ENCODE measurements around the gene DCLK1. TPM values are rescaled to one million over a fixed set of nuclear protein-coding genes. Genes with fewer than 3 reads are reported as not detected.

The DCLK1 gene
- total RNA-seq, 1 experiment from 2014 or later: not detected

DNA sequence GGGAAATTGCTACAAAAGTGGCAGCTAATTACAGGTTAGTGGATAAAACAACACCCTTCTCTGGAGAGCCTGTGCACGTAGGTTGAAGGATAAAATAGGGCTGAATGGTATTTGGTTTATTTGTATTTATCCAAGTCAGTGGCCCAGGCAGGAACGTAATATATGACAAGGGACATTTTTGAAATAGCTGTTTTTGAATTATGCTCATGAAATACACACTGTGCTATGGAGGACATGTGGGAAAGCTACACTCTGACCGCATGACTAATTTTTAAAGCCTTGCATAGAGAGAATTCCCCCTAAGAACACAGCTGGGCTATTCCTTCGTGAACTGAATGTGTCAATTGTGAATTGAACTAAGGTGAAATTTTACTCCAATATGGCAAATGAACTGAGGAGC is 362.6 kb downstream of the DCLK1 start:
- H3K9me3 Mint-ChIP-seq (ENCODE audit: unreplicated experiment): peaks cover 12% of the 10 kb centered on the region
- intact Hi-C loops (cut with micrococcal nuclease; ENCODE audit: unreplicated experiment): no loop called here
- ChIA-PET CTCF (interaction anchor here (1.4 kb wide), 1 partner anchor 20 kb away, joined by 3 read pairs; no protein-coding TSS in a partner anchor), POLR2A (no interaction called here)
- H3K27me3 Mint-ChIP-seq (ENCODE audit: insufficient read depth, unreplicated experiment): no peaks in the 10 kb centered on the region
- no TSS peak for BruUV-seq (replicated peaks)
- Histone ChIP-seq H3K9me3 (no peaks in the 10 kb centered on the region), H3K27me3 (replicated peaks; ENCODE audit: control insufficient read depth, insufficient read depth, low read length) (no peaks in the 10 kb centered on the region), H3K4me3 (ENCODE audit: low read depth, low read length) (no peak overlapping the region), H3K36me3 (ENCODE audit: control insufficient read depth, insufficient read depth, low read length) (no peaks in the 10 kb centered on the region), H3K4me1 (0 out of 2 replicates have a peak, but pooled peaks cover 5% of the 10 kb centered on the region)
- no peak overlapping the region for H3K27ac Mint-ChIP-seq (ENCODE audit: unreplicated experiment)
- no peak overlapping the region for H3K4me3 Mint-ChIP-seq (ENCODE audit: unreplicated experiment)
- H3K4me1 Mint-ChIP-seq (ENCODE audit: low read depth, unreplicated experiment): no peaks in the 10 kb centered on the region
- H3K36me3 Mint-ChIP-seq (ENCODE audit: insufficient read depth, unreplicated experiment): no peaks in the 10 kb centered on the region
- DNase-seq: no peak
- TF ChIP-seq CTCF (IDR thresholded peaks at IDR 0.05; ENCODE audit: insufficient read depth in 1 of 2, low read depth in 1 of 2, low read length in 1 of 2, severe bottlenecking in 1 of 2, unreplicated experiment in 1 of 2): no peak

GRCh38 chr13:35768073-35768472 is 363.1 kb downstream of the DCLK1 start:
- no peaks in the 10 kb centered on the region for H3K9me3 ChIP-seq
- no peaks in the 10 kb centered on the region for H3K27me3 ChIP-seq (replicated peaks; ENCODE audit: control insufficient read depth, insufficient read depth, low read length)
- TF ChIP-seq CTCF (IDR thresholded peaks at IDR 0.05; ENCODE audit: insufficient read depth in 1 of 2, low read depth in 1 of 2, low read length in 1 of 2, severe bottlenecking in 1 of 2, unreplicated experiment in 1 of 2): no peak
- no peaks in the 10 kb centered on the region for H3K36me3 Mint-ChIP-seq (ENCODE audit: insufficient read depth, unreplicated experiment)
- no peak for DNase-seq
- H3K4me1 Mint-ChIP-seq (ENCODE audit: low read depth, unreplicated experiment): no peaks in the 10 kb centered on the region
- CTCF ChIA-PET: interaction anchor here (1.4 kb wide), 1 partner anchor 21 kb away, joined by 3 read pairs; no protein-coding TSS in a partner anchor
- H3K4me1 ChIP-seq: 0 out of 2 replicates have a peak, but pooled peaks cover 5% of the 10 kb centered on the region
- H3K4me3 Mint-ChIP-seq (ENCODE audit: unreplicated experiment): no peak overlapping the region
- peaks cover 12% of the 10 kb centered on the region for H3K9me3 Mint-ChIP-seq (ENCODE audit: unreplicated experiment)
- no peaks in the 10 kb centered on the region for H3K27me3 Mint-ChIP-seq (ENCODE audit: insufficient read depth, unreplicated experiment)
- POLR2A ChIA-PET: no interaction called here
- H3K36me3 ChIP-seq (ENCODE audit: control insufficient read depth, insufficient read depth, low read length): no peaks in the 10 kb centered on the region
- no peak overlapping the region for H3K4me3 ChIP-seq (ENCODE audit: low read depth, low read length)
- intact Hi-C loops (cut with micrococcal nuclease; ENCODE audit: unreplicated experiment): no loop called here
- H3K27ac Mint-ChIP-seq (ENCODE audit: unreplicated experiment): no peak overlapping the region
- no TSS peak for BruUV-seq (replicated peaks)

- no peak for TF ChIP-seq CTCF (IDR thresholded peaks at IDR 0.05; ENCODE audit: insufficient read depth in 1 of 2, low read depth in 1 of 2, low read length in 1 of 2, severe bottlenecking in 1 of 2, unreplicated experiment in 1 of 2)
- Mint-ChIP-seq H3K27ac (ENCODE audit: unreplicated experiment) (no peak overlapping the region), H3K4me1 (ENCODE audit: low read depth, unreplicated experiment) (no peaks in the 10 kb centered on the region), H3K9me3 (ENCODE audit: unreplicated experiment) (peaks cover 12% of the 10 kb centered on the region), H3K36me3 (ENCODE audit: insufficient read depth, unreplicated experiment) (no peaks in the 10 kb centered on the region), H3K27me3 (ENCODE audit: insufficient read depth, unreplicated experiment) (no peaks in the 10 kb centered on the region), H3K4me3 (ENCODE audit: unreplicated experiment) (no peak overlapping the region)
- H3K36me3 ChIP-seq (ENCODE audit: control insufficient read depth, insufficient read depth, low read length): no peaks in the 10 kb centered on the region
- H3K27me3 ChIP-seq (replicated peaks; ENCODE audit: control insufficient read depth, insufficient read depth, low read length): no peaks in the 10 kb centered on the region
- no TSS peak for BruUV-seq (replicated peaks)
- no peak overlapping the region for H3K4me3 ChIP-seq (ENCODE audit: low read depth, low read length)
- 0 out of 2 replicates have a peak, but pooled peaks cover 5% of the 10 kb centered on the region for H3K4me1 ChIP-seq
- no peak for DNase-seq
- ChIA-PET CTCF (interaction anchor here (1.4 kb wide), 1 partner anchor 21 kb away, joined by 3 read pairs; no protein-coding TSS in a partner anchor), POLR2A (no interaction called here)
- intact Hi-C loops (cut with micrococcal nuclease; ENCODE audit: unreplicated experiment): no loop called here
- peaks cover 4% of the 10 kb centered on the region for H3K9me3 ChIP-seq
Measured at GRCh38 chr13:35767256-35767976, 363.8 kb downstream of the DCLK1 start.
